ENCODE measurements around the gene CD300LF.

CD300LF gene

DNA sequence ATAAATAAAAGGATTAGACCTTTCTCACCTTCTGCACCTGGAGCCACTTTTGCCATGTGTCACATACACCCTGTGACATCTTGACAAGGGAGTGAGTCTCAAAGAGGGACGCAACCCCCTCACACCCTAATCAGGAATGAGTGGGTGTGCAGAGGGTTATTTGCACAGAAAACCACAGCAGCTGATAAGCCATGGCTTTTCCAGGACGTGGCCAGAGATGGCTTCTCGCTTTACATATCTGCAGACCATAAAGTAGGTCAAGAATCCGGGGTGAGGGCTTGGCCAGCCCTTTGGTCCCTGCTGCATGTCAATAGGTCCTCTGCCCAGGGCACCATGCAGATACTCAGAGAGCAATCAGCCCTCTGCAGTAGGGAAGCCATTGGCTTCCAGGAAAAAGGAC is 2.4 kb upstream of the CD300LF start:
- H3K36me3 ChIP-seq (ENCODE audit: control insufficient read depth, insufficient read depth, low read length): no peaks in the 10 kb centered on the region

DNA sequence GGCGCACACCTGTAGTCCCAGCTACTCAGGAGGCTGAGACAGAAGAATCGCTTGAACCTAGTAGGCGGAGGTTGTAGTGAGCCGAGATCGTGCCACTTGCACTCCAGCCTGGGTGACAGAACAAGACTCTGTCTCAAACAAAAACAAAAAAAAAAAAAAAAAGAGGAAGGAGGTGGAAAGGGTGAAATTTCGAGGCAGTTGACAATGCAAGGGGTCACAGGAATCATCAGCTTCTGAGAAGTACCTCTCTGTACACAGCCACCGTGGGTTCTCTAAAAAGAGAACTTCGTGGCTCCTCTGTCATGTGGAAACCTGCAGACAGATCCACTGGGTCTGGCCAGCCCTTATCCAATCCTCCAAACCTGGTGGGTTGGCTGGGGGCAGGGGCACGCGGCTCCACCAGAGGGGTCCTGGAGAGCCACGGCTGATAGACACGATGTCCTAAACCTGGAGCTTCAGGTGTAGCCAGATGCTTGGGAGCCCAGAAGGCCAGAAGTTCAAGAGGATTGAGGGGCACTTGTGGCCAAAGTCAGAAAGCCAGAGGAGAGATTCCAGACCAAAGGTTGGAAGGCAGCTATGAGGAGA is 540 bp upstream of the CD300LF start:
- H3K9ac ChIP-seq (ENCODE audit: low read length): no peak overlapping the region
- no peaks in the 10 kb centered on the region for H3K36me3 ChIP-seq (ENCODE audit: control insufficient read depth, insufficient read depth, low read length)
- no peaks in the 10 kb centered on the region for H3K27me3 ChIP-seq (ENCODE audit: control insufficient read depth, insufficient read depth, low read length)
- H3K4me3 ChIP-seq (ENCODE audit: low read length): no peak overlapping the region
- no peak overlapping the region for H3K27ac ChIP-seq (ENCODE audit: low read depth, low read length)
- no peaks in the 10 kb centered on the region for H3K4me1 ChIP-seq (ENCODE audit: control insufficient read depth, insufficient read depth, low read length)

More for the DNA sequence above, 2.4 kb upstream of the CD300LF start:
- Histone ChIP-seq H3K4me1 (ENCODE audit: control insufficient read depth, insufficient read depth, low read length) (no peaks in the 10 kb centered on the region), H3K9ac (ENCODE audit: low read length) (no peak overlapping the region), H3K27me3 (ENCODE audit: control insufficient read depth, insufficient read depth, low read length) (no peaks in the 10 kb centered on the region), H3K27ac (ENCODE audit: low read depth, low read length) (no peak overlapping the region), H3K4me3 (ENCODE audit: low read length) (no peak overlapping the region)

DNA sequence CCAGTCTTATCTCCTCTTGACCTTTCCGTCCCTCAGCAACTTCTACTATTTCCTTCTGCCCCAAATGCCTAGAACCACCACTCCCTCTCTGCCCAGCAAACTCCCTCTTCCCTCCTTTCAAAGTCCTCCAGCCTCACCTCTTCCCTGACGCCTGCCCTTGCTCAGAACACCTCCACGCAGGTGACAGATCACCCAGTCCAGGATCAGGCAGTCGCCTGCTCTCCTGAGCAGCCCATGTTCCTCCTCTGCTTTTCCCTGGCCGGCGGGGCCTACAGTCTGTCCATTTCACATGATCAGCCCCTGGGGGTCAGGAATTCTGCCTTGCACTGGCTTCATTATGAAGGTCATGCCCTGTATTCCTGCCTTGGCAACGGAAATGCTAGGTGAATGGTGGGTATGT is 422 bp downstream of the CD300LF start:
- Histone ChIP-seq H3K27ac (ENCODE audit: low read depth, low read length) (no peak overlapping the region), H3K4me3 (ENCODE audit: low read length) (no peak overlapping the region), H3K36me3 (ENCODE audit: control insufficient read depth, insufficient read depth, low read length) (no peaks in the 10 kb centered on the region), H3K4me1 (ENCODE audit: control insufficient read depth, insufficient read depth, low read length) (no peaks in the 10 kb centered on the region), H3K27me3 (ENCODE audit: control insufficient read depth, insufficient read depth, low read length) (no peaks in the 10 kb centered on the region), H3K9ac (ENCODE audit: low read length) (no peak overlapping the region)

DNA sequence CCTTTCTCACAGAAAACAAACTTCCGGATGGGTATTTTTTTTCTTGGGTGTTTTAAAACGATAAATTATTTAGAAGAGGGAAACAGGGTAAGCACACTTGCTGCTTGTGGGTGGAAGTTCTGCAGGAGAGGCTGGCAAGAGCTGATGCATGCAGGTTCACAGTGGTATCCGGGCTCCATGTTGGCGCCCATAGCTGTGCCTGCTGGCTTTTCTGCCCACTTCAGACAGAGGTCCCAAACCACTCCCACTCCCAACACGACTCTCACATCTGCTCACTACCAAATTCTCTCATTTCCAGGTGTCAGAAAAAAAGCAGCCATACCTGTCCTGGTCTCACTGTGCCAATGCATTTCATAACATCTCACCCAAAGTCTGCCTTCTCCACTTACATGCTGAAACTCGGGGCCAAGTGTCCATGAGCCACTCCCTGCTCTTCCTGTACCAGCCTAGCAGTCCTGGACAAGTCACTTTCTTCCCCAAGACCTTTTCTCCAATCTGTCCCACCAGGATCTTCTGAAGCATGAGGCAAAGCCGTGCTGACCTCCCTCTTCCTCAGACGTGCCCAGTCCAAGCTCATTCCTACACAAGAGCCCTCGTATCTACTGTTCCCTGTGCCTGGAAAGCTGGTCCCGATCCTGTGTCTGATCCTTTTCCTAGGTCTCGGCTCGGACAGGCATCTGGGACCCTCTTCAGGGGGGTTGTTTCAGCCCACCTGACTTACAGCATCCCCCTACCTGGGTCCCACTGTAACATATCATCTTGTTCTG is 1.5 kb downstream of the CD300LF start:
- Histone ChIP-seq H3K4me1 (ENCODE audit: control insufficient read depth, insufficient read depth, low read length) (no peaks in the 10 kb centered on the region), H3K27me3 (ENCODE audit: control insufficient read depth, insufficient read depth, low read length) (no peaks in the 10 kb centered on the region), H3K4me3 (ENCODE audit: low read length) (no peak overlapping the region), H3K27ac (ENCODE audit: low read depth, low read length) (no peak overlapping the region), H3K36me3 (ENCODE audit: control insufficient read depth, insufficient read depth, low read length) (no peaks in the 10 kb centered on the region), H3K9ac (ENCODE audit: low read length) (no peak overlapping the region)

DNA sequence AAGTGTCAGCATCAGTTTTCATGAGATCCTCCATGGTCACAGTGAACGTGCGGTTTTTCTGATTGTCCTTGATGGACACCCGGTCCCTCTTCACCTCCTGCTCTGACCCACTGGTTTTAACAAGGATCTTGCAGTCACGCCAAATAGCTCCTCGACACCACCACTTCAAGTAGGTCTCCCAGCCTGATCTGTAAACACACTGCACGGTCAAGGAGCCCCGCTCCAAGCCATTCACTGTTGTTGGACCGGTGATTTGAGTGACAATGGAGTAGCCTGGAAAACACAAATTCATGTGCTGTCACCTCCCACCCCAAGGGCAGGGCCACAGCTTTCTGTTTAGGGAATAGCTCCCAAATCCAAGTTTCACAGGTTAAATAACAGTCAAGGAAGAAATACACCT is 8.2 kb downstream of the CD300LF start:
- Histone ChIP-seq H3K4me1 (ENCODE audit: control insufficient read depth, insufficient read depth, low read length) (no peaks in the 10 kb centered on the region), H3K4me3 (ENCODE audit: low read length) (no peak overlapping the region), H3K27ac (ENCODE audit: low read depth, low read length) (no peak overlapping the region), H3K27me3 (ENCODE audit: control insufficient read depth, insufficient read depth, low read length) (no peaks in the 10 kb centered on the region), H3K9ac (ENCODE audit: low read length) (no peak overlapping the region), H3K36me3 (ENCODE audit: control insufficient read depth, insufficient read depth, low read length) (no peaks in the 10 kb centered on the region)

DNA sequence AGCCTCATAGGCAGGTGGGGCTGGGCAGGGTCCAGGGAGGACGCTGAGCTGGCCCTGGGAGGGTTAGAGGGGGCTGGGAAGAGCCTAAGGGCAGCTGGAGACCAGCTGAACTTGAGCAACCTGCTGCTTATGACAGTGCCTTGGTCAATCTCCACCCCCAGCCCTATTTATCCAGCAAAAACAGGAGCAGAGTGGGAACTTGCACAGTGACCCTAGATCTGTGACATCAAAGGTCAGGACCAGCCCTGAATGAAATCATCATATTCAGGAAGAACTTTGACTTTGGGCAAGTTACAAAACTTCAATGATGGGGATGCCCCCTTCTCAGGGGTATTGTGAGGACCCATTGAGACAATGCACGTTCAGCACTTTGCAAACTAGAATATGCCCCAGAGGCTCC is 9.4 kb downstream of the CD300LF start:
- Histone ChIP-seq H3K4me3 (ENCODE audit: low read length) (no peak overlapping the region), H3K36me3 (ENCODE audit: control insufficient read depth, insufficient read depth, low read length) (no peaks in the 10 kb centered on the region), H3K4me1 (ENCODE audit: control insufficient read depth, insufficient read depth, low read length) (no peaks in the 10 kb centered on the region)

DNA sequence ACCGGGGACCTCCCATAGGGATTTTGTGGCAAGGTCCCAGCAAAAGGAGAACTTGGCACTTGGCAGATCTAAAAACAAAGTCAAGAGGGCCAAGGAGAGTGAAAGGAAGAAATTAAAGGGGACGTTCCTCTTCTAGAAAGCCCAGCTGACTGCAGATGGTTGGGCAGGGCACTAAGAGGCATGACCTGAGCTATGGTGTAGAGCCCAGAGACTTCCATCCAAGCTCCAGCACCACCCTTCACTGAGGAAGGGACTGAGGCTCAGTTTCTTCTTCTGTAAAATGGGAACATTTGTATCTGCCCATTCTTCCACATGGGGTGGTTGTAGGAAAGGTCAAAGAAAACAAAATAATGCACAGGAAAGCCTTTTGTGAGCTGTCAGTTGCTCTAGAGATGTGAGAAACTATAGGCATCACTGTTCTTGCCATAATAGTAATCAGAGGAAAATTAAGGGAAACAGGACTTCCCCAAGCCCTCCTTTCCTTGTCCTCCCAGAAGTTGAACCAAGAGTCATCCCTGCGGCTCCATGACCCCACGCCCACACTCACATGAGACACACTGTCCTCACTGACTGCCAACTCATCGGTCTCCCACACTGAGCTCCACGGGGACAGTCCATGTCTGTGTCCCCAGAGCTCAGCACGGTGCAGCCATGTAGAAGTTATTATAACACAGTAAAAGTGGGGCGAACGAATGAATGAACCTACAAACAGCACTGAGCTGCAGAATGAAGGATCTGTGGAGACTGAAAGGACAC is 10.4 kb downstream of the CD300LF start:
- H3K9ac ChIP-seq (ENCODE audit: low read length): no peak overlapping the region

More for the DNA sequence above, 9.4 kb downstream of the CD300LF start:
- H3K27me3 ChIP-seq (ENCODE audit: control insufficient read depth, insufficient read depth, low read length): no peaks in the 10 kb centered on the region
- no peak overlapping the region for H3K9ac ChIP-seq (ENCODE audit: low read length)
- H3K27ac ChIP-seq (ENCODE audit: low read depth, low read length): no peak overlapping the region

DNA sequence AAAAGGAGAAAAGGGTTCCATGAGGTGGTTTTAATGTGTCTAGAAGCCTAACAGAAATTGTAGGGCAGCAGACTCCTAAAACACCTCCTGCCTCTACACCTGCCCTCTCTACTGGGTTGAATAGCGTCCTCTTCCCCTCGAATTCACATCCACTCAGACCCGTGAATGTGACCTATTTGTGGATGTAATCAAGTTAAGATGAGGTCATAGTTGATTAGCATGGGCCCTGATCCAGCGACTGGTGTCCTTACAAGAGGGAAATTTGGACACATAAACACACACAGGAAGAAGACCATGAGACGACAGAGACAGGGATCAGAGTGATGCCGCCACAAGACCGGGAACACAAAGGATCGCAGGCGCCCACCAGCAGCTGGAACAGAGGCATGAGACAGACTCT is 13.5 kb downstream of the CD300LF start:
- Histone ChIP-seq H3K27me3 (ENCODE audit: control insufficient read depth, insufficient read depth, low read length) (no peaks in the 10 kb centered on the region), H3K4me3 (ENCODE audit: low read length) (no peak overlapping the region), H3K4me1 (ENCODE audit: control insufficient read depth, insufficient read depth, low read length) (no peaks in the 10 kb centered on the region), H3K27ac (ENCODE audit: low read depth, low read length) (no peak overlapping the region), H3K36me3 (ENCODE audit: control insufficient read depth, insufficient read depth, low read length) (no peaks in the 10 kb centered on the region), H3K9ac (ENCODE audit: low read length) (no peak overlapping the region)

More for the DNA sequence above, 10.4 kb downstream of the CD300LF start:
- Histone ChIP-seq H3K36me3 (ENCODE audit: control insufficient read depth, insufficient read depth, low read length) (no peaks in the 10 kb centered on the region), H3K27ac (ENCODE audit: low read depth, low read length) (no peak overlapping the region), H3K4me3 (ENCODE audit: low read length) (no peak overlapping the region), H3K27me3 (ENCODE audit: control insufficient read depth, insufficient read depth, low read length) (no peaks in the 10 kb centered on the region), H3K4me1 (ENCODE audit: control insufficient read depth, insufficient read depth, low read length) (no peaks in the 10 kb centered on the region)

DNA sequence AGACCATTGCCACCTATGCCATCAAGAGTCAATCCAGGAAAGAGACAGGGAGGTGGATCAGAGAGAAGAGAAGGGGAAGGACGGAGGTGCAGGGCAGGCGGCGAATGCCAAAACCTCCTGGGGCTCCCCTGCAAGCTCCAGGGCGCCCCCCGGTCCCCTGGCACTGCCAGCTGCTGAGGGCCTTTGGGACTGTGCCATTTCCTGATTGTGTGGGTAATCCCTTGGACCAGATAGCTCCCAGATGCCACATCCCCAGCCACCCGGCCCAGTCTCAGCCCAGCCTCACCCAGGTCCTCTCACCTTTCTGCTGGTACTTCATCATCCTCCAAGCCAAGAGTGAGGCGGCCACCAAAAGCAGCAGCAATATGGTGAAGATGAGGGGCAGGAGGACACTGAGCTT is 14.7 kb downstream of the CD300LF start:
- H3K36me3 ChIP-seq (ENCODE audit: control insufficient read depth, insufficient read depth, low read length): no peaks in the 10 kb centered on the region
- H3K27ac ChIP-seq (ENCODE audit: low read depth, low read length): no peak overlapping the region
- no peaks in the 10 kb centered on the region for H3K27me3 ChIP-seq (ENCODE audit: control insufficient read depth, insufficient read depth, low read length)
- H3K4me1 ChIP-seq (ENCODE audit: control insufficient read depth, insufficient read depth, low read length): no peaks in the 10 kb centered on the region
- no peak overlapping the region for H3K9ac ChIP-seq (ENCODE audit: low read length)
- no peak overlapping the region for H3K4me3 ChIP-seq (ENCODE audit: low read length)

DNA sequence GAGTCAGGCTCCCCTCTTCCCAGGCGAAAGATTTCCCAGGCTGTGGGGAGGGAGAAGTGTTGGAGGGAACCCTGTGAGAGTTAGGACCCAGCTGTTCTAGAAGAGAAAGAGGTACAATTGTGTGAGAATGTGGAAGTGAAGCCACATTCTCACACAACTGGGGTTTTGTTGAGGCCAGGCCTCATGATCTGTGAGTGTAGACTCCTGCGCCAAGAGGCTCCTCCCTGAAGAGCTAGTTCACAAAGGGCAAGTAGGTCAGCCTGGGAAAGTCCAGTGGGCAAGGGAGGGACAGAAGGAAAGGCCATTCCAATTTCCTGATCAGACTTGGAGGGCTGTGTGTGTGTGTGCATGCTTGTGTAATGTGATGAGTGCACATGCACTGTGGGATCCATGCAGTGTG is 15.2 kb downstream of the CD300LF start:
- Histone ChIP-seq H3K9ac (ENCODE audit: low read length) (no peak overlapping the region), H3K27me3 (ENCODE audit: control insufficient read depth, insufficient read depth, low read length) (no peaks in the 10 kb centered on the region), H3K27ac (ENCODE audit: low read depth, low read length) (no peak overlapping the region), H3K4me1 (ENCODE audit: control insufficient read depth, insufficient read depth, low read length) (no peaks in the 10 kb centered on the region), H3K4me3 (ENCODE audit: low read length) (no peak overlapping the region), H3K36me3 (ENCODE audit: control insufficient read depth, insufficient read depth, low read length) (no peaks in the 10 kb centered on the region)

DNA sequence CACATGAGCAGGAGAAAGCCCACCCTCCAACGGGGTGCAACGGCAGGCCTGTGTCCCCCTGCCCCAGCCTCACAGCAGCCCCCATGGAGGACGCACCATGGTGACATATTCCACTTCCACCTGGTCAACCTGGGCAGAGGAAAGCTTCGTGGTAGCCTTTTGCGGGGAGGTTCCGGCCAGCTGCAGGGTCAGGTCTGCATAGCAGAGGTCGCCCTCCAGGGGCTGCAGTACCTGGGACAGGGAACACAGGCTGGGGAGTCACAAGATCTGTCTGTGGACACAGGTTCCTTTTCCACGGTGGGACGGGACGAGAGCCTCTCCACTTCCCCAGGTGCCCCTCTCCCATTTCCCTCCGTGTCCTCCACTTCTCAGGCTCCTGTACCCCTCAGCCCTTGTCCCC is 17.1 kb downstream of the CD300LF start:
- no peaks in the 10 kb centered on the region for H3K27me3 ChIP-seq (ENCODE audit: control insufficient read depth, insufficient read depth, low read length)
- H3K36me3 ChIP-seq (ENCODE audit: control insufficient read depth, insufficient read depth, low read length): no peaks in the 10 kb centered on the region
- H3K4me3 ChIP-seq (ENCODE audit: low read length): no peak overlapping the region
- no peak overlapping the region for H3K27ac ChIP-seq (ENCODE audit: low read depth, low read length)
- no peak overlapping the region for H3K9ac ChIP-seq (ENCODE audit: low read length)
- H3K4me1 ChIP-seq (ENCODE audit: control insufficient read depth, insufficient read depth, low read length): no peaks in the 10 kb centered on the region

DNA sequence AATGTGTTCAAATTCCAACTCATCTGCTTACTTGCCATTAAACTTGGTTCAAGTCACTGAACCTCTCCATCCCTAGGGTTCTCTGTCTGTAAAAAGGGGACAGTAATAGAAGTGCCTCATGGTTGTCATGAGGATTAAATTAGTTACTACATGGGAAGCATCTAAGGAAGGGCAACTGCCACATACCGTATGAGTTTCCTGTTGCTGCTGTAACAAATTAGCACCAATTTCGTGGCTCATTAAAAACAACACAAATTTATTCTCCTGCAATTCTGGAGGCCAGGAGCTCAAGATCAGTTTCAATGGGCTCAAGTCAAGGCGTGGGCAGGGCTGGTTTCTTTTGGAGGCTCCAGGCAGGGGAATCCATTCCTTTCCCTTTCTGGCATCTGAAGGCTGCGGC is 18.6 kb downstream of the CD300LF start:
- Histone ChIP-seq H3K27me3 (ENCODE audit: control insufficient read depth, insufficient read depth, low read length) (no peaks in the 10 kb centered on the region), H3K36me3 (ENCODE audit: control insufficient read depth, insufficient read depth, low read length) (no peaks in the 10 kb centered on the region), H3K27ac (ENCODE audit: low read depth, low read length) (no peak overlapping the region), H3K4me1 (ENCODE audit: control insufficient read depth, insufficient read depth, low read length) (no peaks in the 10 kb centered on the region), H3K9ac (ENCODE audit: low read length) (no peak overlapping the region), H3K4me3 (ENCODE audit: low read length) (no peak overlapping the region)
